HG03060 (cell line): Measurements from ENCODE around the gene ADISSP.

Experiments used
- ATAC-seq: cut with Tn5 transposase; IDR thresholded peaks from one replicate; pipeline ENCODE4 v1.9.1; 2021; ENCODE audit warnings: low read depth, moderate number of reproducible peaks; ENCODE audit not compliant: unreplicated experiment

ADISSP gene

GRCh38 chr20:3723284-3723683 lies 44.3 kb downstream of the ADISSP start:
- ATAC-seq = no peak

GRCh38 chr20:3721912-3722311 lies 45.6 kb downstream of the ADISSP start:
- no peak for ATAC-seq

GRCh38 chr20:3720626-3721025 lies 46.9 kb downstream of the ADISSP start:
- ATAC-seq = no peak

- no peak for ATAC-seq
Measured at GRCh38 chr20:3720068-3720467, 47.5 kb downstream of the ADISSP start.

- ATAC-seq = no peak
Measured at GRCh38 chr20:3719046-3719445, 48.5 kb downstream of the ADISSP start.

GRCh38 chr20:3716195-3716834 lies 51.2 kb downstream of the ADISSP start:
- no peak for ATAC-seq

GRCh38 chr20:3714092-3714491 lies 53.5 kb downstream of the ADISSP start:
- ATAC-seq = no peak

GRCh38 chr20:3712279-3712873 lies 55.2 kb downstream of the ADISSP start, which contains the start of gene SIGLEC1:
SIGLEC1 (minus strand) TSS chr20:3712600; CDS start chr20:3707128, 5,472 bp downstream.
- ATAC-seq = no peak

GRCh38 chr20:3711484-3711941 lies 56.0 kb downstream of the ADISSP start:
- no peak for ATAC-seq

- no peak for ATAC-seq
Measured at GRCh38 chr20:3710703-3711483, 56.7 kb downstream of the ADISSP start.

GRCh38 chr20:3710011-3710466 lies 57.5 kb downstream of the ADISSP start:
- no peak for ATAC-seq

GRCh38 chr20:3707508-3707899 lies 60.0 kb downstream of the ADISSP start:
- no peak for ATAC-seq

- ATAC-seq = no peak
Measured at GRCh38 chr20:3706774-3707507, 60.6 kb downstream of the ADISSP start.

- ATAC-seq = no peak
Measured at GRCh38 chr20:3705970-3706739, 61.4 kb downstream of the ADISSP start.

GRCh38 chr20:3705491-3705969 lies 62.0 kb downstream of the ADISSP start:
- ATAC-seq = no peak

- no peak for ATAC-seq
Measured at GRCh38 chr20:3704087-3704486, 63.5 kb downstream of the ADISSP start.
